DMS 273 (cell line): ENCODE measurements around the gene MAS1L.
"Not testable (repeated sequence)": the region's sequence is repeated elsewhere in the genome, so short reads cannot be mapped to it uniquely, and the experiment has no call there.

Experiments used
- DNase-seq: peaks from one replicate; lab custom pipeline; 2025; ENCODE audit not compliant: unreplicated experiment; lab: John Stamatoyannopoulos, UW

Gene MAS1L

GRCh38 chr6:29486577-29486976 is 1.2 kb downstream of the MAS1L start:
- no peak for DNase-seq

- DNase-seq = no peak
Measured at GRCh38 chr6:29483735-29484134, 4.0 kb downstream of the MAS1L start.

- DNase-seq = no peak
Measured at GRCh38 chr6:29483186-29483585, 4.6 kb downstream of the MAS1L start.

- DNase-seq = no peak
Measured at GRCh38 chr6:29479560-29479959, 8.2 kb downstream of the MAS1L start.

GRCh38 chr6:29478740-29479139 is 9.0 kb downstream of the MAS1L start:
- no peak for DNase-seq

GRCh38 chr6:29477923-29478450 is 9.8 kb downstream of the MAS1L start:
- DNase-seq = no peak

- DNase-seq = no peak
Measured at GRCh38 chr6:29474996-29475395, 12.8 kb downstream of the MAS1L start.

- no peak for DNase-seq
Measured at GRCh38 chr6:29466241-29466640, 21.5 kb downstream of the MAS1L start.

GRCh38 chr6:29465801-29466200 is 22.0 kb downstream of the MAS1L start:
- DNase-seq = no peak

GRCh38 chr6:29465279-29465678 is 22.5 kb downstream of the MAS1L start:
- DNase-seq = no peak

GRCh38 chr6:29462022-29462421 is 25.7 kb downstream of the MAS1L start:
- DNase-seq = no peak

GRCh38 chr6:29461021-29461814 is 26.5 kb downstream of the MAS1L start:
- no peak for DNase-seq

- DNase-seq = no peak
Measured at GRCh38 chr6:29456971-29457370, 30.8 kb downstream of the MAS1L start, which contains the start of the genes OR11A1 and OR2H1. OR11A1 (minus strand) TSS chr6:29457071; CDS start chr6:29427641, 29,430 bp downstream. OR2H1 (plus strand) TSS chr6:29457155; CDS start chr6:29461770, 4,615 bp downstream.

- DNase-seq = no peak
Measured at GRCh38 chr6:29451471-29452193, 36.1 kb downstream of the MAS1L start.

GRCh38 chr6:29447670-29448069 is 40.1 kb downstream of the MAS1L start:
- no peak for DNase-seq

GRCh38 chr6:29444031-29444430 is 43.7 kb downstream of the MAS1L start:
- DNase-seq = not testable (repeated sequence)

- no peak for DNase-seq
Measured at GRCh38 chr6:29442719-29443118, 45.0 kb downstream of the MAS1L start.

GRCh38 chr6:29439006-29439405 is 48.8 kb downstream of the MAS1L start, which contains the start of gene OR10C1:
OR10C1 (plus strand) TSS chr6:29439306; CDS start chr6:29440016, 710 bp downstream.
- DNase-seq = no peak

- not testable (repeated sequence) for DNase-seq
Measured at GRCh38 chr6:29436730-29437129, 51.0 kb downstream of the MAS1L start.
